OCI-LY3 (cell line): ENCODE results near the gene STYXL1.

Experiments used
- H2AFZ ChIP-seq: fragments of 200-600, 300-600 bp; shearing (Covaris generic); 2 replicates; pipeline ENCODE4 v1.6.0; 2014; ENCODE audit warnings: antibody characterized with exemption, low read depth, low read length
- H3K27ac ChIP-seq: fragments of 200-600, 300-600 bp; sonication (generic); 2 replicates; pipeline ENCODE4 v1.5.1; 2014; ENCODE audit warnings: mild to moderate bottlenecking, low read length, moderate library complexity, mixed read lengths
- H3K27me3 ChIP-seq: fragments of 200-600, 300-600 bp; sonication (generic); 2 replicates; pipeline ENCODE4 v1.6.1; 2014; ENCODE audit warnings: low read depth, low read length, mixed read lengths
- H3K36me3 ChIP-seq: fragments of 200-600, 300-600 bp; sonication (generic); replicated peaks from 2 replicates; pipeline ENCODE3; 2014; ENCODE audit warnings: low read depth, low read length, mixed read lengths
- H3K4me1 ChIP-seq: fragments of 300-600, 200-600 bp; sonication (generic); 2 replicates; pipeline ENCODE4 v1.6.1; 2014; ENCODE audit warnings: low read length, mixed read lengths
- H3K4me2 ChIP-seq: fragments of 200-600, 300-600 bp; sonication (generic); 2 replicates; pipeline ENCODE4 v1.6.1; 2014; ENCODE audit warnings: low read length, mixed read lengths
- H3K4me3 ChIP-seq: fragments of 300-600, 200-600 bp; sonication (generic); 2 replicates; pipeline ENCODE4 v1.5.1; 2014; ENCODE audit warnings: antibody characterized with exemption, mild to moderate bottlenecking, low read length, moderate library complexity
- H3K79me2 ChIP-seq: fragments of 300-600, 200-600 bp; shearing (Covaris generic); 2 replicates; pipeline ENCODE4 v1.6.1; 2014; ENCODE audit warnings: mild to moderate bottlenecking, low read length, mixed read lengths
- H3K9ac ChIP-seq: fragments of 300-600, 200-600 bp; shearing (Covaris generic); 2 replicates; pipeline ENCODE4 v1.6.0; 2014; ENCODE audit warnings: mild to moderate bottlenecking, low read length, moderate library complexity
- H3K9me3 ChIP-seq: fragments of 200-600, 300-600 bp; shearing (Covaris generic); 2 replicates; pipeline ENCODE4 v1.6.1; 2014; ENCODE audit warnings: low read length, mixed read lengths; ENCODE audit not compliant: insufficient read depth
- H4K20me1 ChIP-seq: fragments of 200-600, 300-600 bp; sonication (generic); 2 replicates; pipeline ENCODE4 v1.6.1; 2016; ENCODE audit warnings: low read length, mixed read lengths; ENCODE audit not compliant: insufficient read depth
- EZH2phosphoT487 ChIP-seq: fragments of 200-600 bp; shearing (Covaris generic); IDR thresholded peaks from 2 replicates; pipeline ENCODE4 v1.6.1; 2018; ENCODE audit warnings: antibody characterized with exemption, mixed run types, low read depth
- TF ChIP-seq, protein P1 (sequence below): fragments of 200-600, 300-600 bp; sonication (generic); IDR thresholded peaks from 2 replicates; pipeline ENCODE4 v1.5.1; 2014; ENCODE audit warnings: antibody characterized with exemption, low read length, low read depth

Gene STYXL1

DNA sequence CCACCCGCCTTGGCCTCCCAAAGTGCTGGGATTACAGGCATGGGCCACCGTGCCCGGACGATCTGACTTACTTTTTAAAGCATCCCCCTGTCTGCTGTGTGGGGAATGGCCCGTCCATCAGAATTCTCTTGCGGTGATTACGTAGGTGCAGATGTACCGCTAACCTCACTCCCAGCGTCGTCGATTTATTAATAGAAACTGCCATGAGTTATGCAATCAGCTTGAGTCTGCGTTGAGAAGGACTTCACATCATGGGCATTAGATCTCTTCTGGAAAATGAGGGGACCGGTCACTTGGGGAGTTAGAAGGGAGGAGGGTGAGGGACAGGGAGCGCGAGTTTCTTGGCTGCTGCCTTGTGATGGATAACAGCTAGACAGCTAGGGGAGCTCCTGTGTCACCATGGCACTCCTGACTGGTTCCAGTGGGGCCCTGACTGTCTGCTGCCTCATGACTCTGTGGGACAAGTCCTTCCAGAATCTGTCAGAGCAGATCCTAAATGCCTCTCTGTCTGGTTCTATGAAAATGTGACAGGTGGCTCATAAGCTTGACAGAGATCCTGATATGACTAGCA, 97.6 kb downstream of the STYXL1 start:
- TF ChIP-seq, protein P1, sequence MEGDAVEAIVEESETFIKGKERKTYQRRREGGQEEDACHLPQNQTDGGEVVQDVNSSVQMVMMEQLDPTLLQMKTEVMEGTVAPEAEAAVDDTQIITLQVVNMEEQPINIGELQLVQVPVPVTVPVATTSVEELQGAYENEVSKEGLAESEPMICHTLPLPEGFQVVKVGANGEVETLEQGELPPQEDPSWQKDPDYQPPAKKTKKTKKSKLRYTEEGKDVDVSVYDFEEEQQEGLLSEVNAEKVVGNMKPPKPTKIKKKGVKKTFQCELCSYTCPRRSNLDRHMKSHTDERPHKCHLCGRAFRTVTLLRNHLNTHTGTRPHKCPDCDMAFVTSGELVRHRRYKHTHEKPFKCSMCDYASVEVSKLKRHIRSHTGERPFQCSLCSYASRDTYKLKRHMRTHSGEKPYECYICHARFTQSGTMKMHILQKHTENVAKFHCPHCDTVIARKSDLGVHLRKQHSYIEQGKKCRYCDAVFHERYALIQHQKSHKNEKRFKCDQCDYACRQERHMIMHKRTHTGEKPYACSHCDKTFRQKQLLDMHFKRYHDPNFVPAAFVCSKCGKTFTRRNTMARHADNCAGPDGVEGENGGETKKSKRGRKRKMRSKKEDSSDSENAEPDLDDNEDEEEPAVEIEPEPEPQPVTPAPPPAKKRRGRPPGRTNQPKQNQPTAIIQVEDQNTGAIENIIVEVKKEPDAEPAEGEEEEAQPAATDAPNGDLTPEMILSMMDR = no peak
- TF ChIP-seq EZH2phosphoT487 = no peak
- H2AFZ ChIP-seq = no peak overlapping the region
- H3K36me3 ChIP-seq = no peaks in the 10 kb centered on the region
- no peaks in the 10 kb centered on the region for H3K9me3 ChIP-seq
- H3K79me2 ChIP-seq = peaks cover 8% of the 10 kb centered on the region; the same call in 1 of the 2 replicates
- no peak overlapping the region for H3K27ac ChIP-seq
- no peak overlapping the region for H3K9ac ChIP-seq
- H3K4me1 ChIP-seq = no peaks in the 10 kb centered on the region
- no peak overlapping the region for H3K4me2 ChIP-seq
- no peak overlapping the region for H3K4me3 ChIP-seq
- H4K20me1 ChIP-seq = no peaks in the 10 kb centered on the region
- no peaks in the 10 kb centered on the region for H3K27me3 ChIP-seq

DNA sequence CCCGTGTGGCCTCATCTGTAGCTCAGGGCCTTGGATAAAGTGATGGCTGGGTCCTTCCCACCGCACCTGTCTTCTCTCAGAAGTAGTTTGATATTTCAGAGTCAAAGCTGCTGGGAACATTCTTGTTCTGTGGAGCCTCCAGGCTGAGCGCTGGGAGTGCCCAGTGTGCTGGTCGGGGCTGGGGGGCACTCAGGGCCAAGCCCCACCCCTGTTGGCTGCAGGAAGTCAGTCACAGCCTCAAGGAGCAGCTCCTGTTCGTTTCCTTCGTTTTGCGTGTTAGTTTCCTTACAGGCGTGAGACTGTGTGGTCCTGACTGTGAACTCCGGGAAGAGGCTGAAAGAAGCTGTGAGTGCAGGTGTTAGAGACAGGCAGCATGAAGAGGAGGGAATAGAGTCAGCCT, 99.6 kb downstream of the STYXL1 start:
- Histone ChIP-seq H3K36me3 (no peaks in the 10 kb centered on the region), H3K79me2 (peaks cover 8% of the 10 kb centered on the region; the same call in 1 of the 2 replicates), H3K27me3 (no peaks in the 10 kb centered on the region), H3K9me3 (no peaks in the 10 kb centered on the region), H3K27ac (no peak overlapping the region), H3K4me3 (no peak overlapping the region), H3K4me2 (no peak overlapping the region), H4K20me1 (no peaks in the 10 kb centered on the region), H3K9ac (no peak overlapping the region), H2AFZ (no peak overlapping the region), H3K4me1 (no peaks in the 10 kb centered on the region)
- TF ChIP-seq EZH2phosphoT487 = no peak
- TF ChIP-seq, protein P1 = no peak
